Liver (tissue), 9 donors: ENCODE results near the gene TAF4. TPM values are rescaled to one million over a fixed set of nuclear protein-coding genes. Genes with fewer than 3 reads are reported as not detected.

Experiments
- DNase-seq: peaks from one replicate; pipeline ENCODE4 v3.0.0-alpha.2; 2017; ENCODE audit warnings: low spot score
- H3K27ac ChIP-seq, 2 donors: one replicate each; pipeline ENCODE4 v1.7.0; 2013; ENCODE audit warnings: inconsistent platforms in 2 of 2, low read length in 2 of 2, control low read depth in 1 of 2, low read depth in 1 of 2, mild to moderate bottlenecking in 1 of 2
- H3K27me3 ChIP-seq, 4 donors: one replicate each; pipeline versions ENCODE4 v1.6.1 to v1.7.0; 2013; ENCODE audit warnings: low read length in 3 of 4, inconsistent platforms in 1 of 4, mild to moderate bottlenecking in 1 of 4, moderate library complexity in 1 of 4; ENCODE audit not compliant: control insufficient read depth in 4 of 4, insufficient read depth in 4 of 4
- H3K36me3 ChIP-seq, 4 donors: one replicate each; pipeline versions ENCODE4 v1.6.1 to v1.7.0; 2013; ENCODE audit warnings: low read length in 3 of 4, mild to moderate bottlenecking in 3 of 4, low read depth in 1 of 4, moderate library complexity in 1 of 4; ENCODE audit not compliant: control insufficient read depth in 4 of 4, insufficient read depth in 3 of 4
- H3K4me1 ChIP-seq, 4 donors: one replicate each; pipeline versions ENCODE4 v1.6.1 to v1.7.0; 2013; ENCODE audit warnings: low read length in 3 of 4, mild to moderate bottlenecking in 3 of 4, moderate library complexity in 1 of 4; ENCODE audit not compliant: control insufficient read depth in 4 of 4, insufficient read depth in 4 of 4
- H3K4me3 ChIP-seq, 3 donors: one replicate each; pipeline versions ENCODE4 v1.6.1 to v1.7.0; 2013; ENCODE audit warnings: low read length in 3 of 3, control low read depth in 1 of 3, low read depth in 1 of 3, mild to moderate bottlenecking in 1 of 3
- H3K9ac ChIP-seq, 2 donors: one replicate each; pipeline ENCODE4 v1.7.0; 2013; ENCODE audit warnings: low read length in 2 of 2, mild to moderate bottlenecking in 2 of 2, moderate library complexity in 2 of 2, control low read depth in 1 of 2, low read depth in 1 of 2
- H3K9me3 ChIP-seq, 4 donors: one replicate each; pipeline versions ENCODE4 v1.6.1 to v1.7.0; 2013; ENCODE audit warnings: low read length in 3 of 4; ENCODE audit not compliant: control insufficient read depth in 4 of 4
- ATF3 ChIP-seq: IDR thresholded peaks from 2 replicates; pipeline ENCODE4 v1.6.1; 2016; ENCODE audit warnings: antibody characterized with exemption
- CTCF ChIP-seq: fragments of 150-350 bp; IDR thresholded peaks from 2 replicates; pipeline ENCODE4 v1.5.1; 2017; ENCODE audit warnings: improper control_type of control experiment, low read depth, low read length; ENCODE audit not compliant: missing input control
- EGR1 ChIP-seq, 2 donors: IDR thresholded peaks; 2 replicates each; pipeline ENCODE4 v1.6.1; 2016 to 2018; ENCODE audit warnings: antibody characterized with exemption in 2 of 2, low read depth in 2 of 2
- FOXA1 ChIP-seq: IDR thresholded peaks from 2 replicates; pipeline ENCODE4 v1.6.1; 2016; ENCODE audit warnings: antibody characterized with exemption
- FOXA2 ChIP-seq: IDR thresholded peaks from 2 replicates; pipeline ENCODE4 v1.6.1; 2016; ENCODE audit warnings: antibody characterized with exemption
- GABPA ChIP-seq, 2 donors: IDR thresholded peaks in 1 of 2; conservative IDR thresholded peaks in 1 of 2; 2 replicates each; pipeline ENCODE4 v1.6.1; 2016; ENCODE audit warnings: antibody characterized with exemption in 2 of 2, mild to moderate bottlenecking in 1 of 2, moderate library complexity in 1 of 2
- HNF4A ChIP-seq, 2 donors: conservative IDR thresholded peaks; 2 replicates each; pipeline ENCODE4 v1.6.1; 2016; ENCODE audit warnings: antibody characterized with exemption in 2 of 2, mild to moderate bottlenecking in 2 of 2
- HNF4G ChIP-seq: IDR thresholded peaks from 2 replicates; pipeline ENCODE4 v1.6.1; 2016; ENCODE audit warnings: antibody characterized with exemption
- JUND ChIP-seq, 2 donors: IDR thresholded peaks; 2 replicates each; pipeline ENCODE4 v1.6.1; 2016; ENCODE audit warnings: antibody characterized with exemption in 2 of 2
- MAX ChIP-seq: IDR thresholded peaks from 2 replicates; pipeline ENCODE4 v1.6.1; 2016; ENCODE audit warnings: antibody characterized with exemption
- NR2F2 ChIP-seq: IDR thresholded peaks from 2 replicates; pipeline ENCODE4 v1.6.1; 2016; ENCODE audit warnings: antibody characterized with exemption
- RAD21 ChIP-seq, 2 donors: IDR thresholded peaks; 2 replicates each; pipeline ENCODE4 v1.6.1; 2016; ENCODE audit warnings: antibody characterized with exemption in 2 of 2, mild to moderate bottlenecking in 2 of 2
- REST ChIP-seq: IDR thresholded peaks from 2 replicates; pipeline ENCODE4 v1.6.1; 2016; ENCODE audit warnings: antibody characterized with exemption, mild to moderate bottlenecking
- RXRA ChIP-seq, 2 donors: IDR thresholded peaks; 2 replicates each; pipeline ENCODE4 v1.6.1; 2017 to 2018; ENCODE audit warnings: antibody characterized with exemption in 2 of 2, mild to moderate bottlenecking in 1 of 2
- SP1 ChIP-seq: IDR thresholded peaks from 2 replicates; pipeline ENCODE4 v1.6.1; 2018; ENCODE audit warnings: antibody characterized with exemption, mild to moderate bottlenecking
- TAF1 ChIP-seq: conservative IDR thresholded peaks from 2 replicates; pipeline ENCODE4 v1.6.1; 2016; ENCODE audit warnings: antibody characterized with exemption, mild to moderate bottlenecking
- YY1 ChIP-seq: IDR thresholded peaks from 2 replicates; pipeline ENCODE4 v1.6.1; 2016; ENCODE audit warnings: antibody characterized with exemption, mild to moderate bottlenecking
- ZBTB33 ChIP-seq: IDR thresholded peaks from 2 replicates; pipeline ENCODE4 v1.6.1; 2016; ENCODE audit warnings: antibody characterized with exemption
- WGBS: extraction: QIAGEN DNeasy Blood & Tissue Kit; methylation state at CpG from one replicate; pipeline ENCODE4 v1.1.7; 2013; 5-methylcytosine and 5-hydroxymethylcytosine counted together
- polyA plus RNA-seq, 2 donors: library from polyadenylated mRNA; stranded (reverse) in 1 of 2; unstranded in 1 of 2; fragments of 200-250 nt in 1 of 2; fragments of >200 nt in 1 of 2; fragmentation: Nextera tagmentation in 1 of 2; extraction: Ambion mirVana in 1 of 2; gene quantifications; one replicate each; pipeline versions ENCODE4 v1.2.1 to v1.2.3, GENCODE V29; 2013 to 2015
- total RNA-seq, 2 donors: library from RNA; depleted of rRNA; stranded (reverse); fragments of >200 nt; gene quantifications; one replicate each; pipeline ENCODE4 v1.2.3, GENCODE V29; 2014
- donor health status: healthy.
- donor health status: healthy.
- donor health status: healthy.
- donor health status: healthy.
- donor health status: healthy.

Gene TAF4
- total and polyA plus RNA-seq, 4 donors: 2.0 to 11.8 (median 5.6) TPM

GRCh38 chr20:61949714-61950640 is 115.7 kb downstream of the TAF4 start:
- Histone ChIP-seq H3K27me3 (no peaks in the 10 kb centered on the region), H3K4me3 (no peak overlapping the region), H3K4me1 (no peaks in the 10 kb centered on the region), H3K27ac (no peak overlapping the region), H3K36me3 (no peaks in the 10 kb centered on the region), H3K9me3 (no peaks in the 10 kb centered on the region), H3K9ac (no peak overlapping the region)
- TF ChIP-seq RXRA (IDR thresholded peaks at IDR 0.05) (no peak), MAX (no peak), FOXA2 (no peak), JUND (IDR thresholded peaks at IDR 0.05) (no peak), FOXA1 (no peak), SP1 (no peak), YY1 (no peak), HNF4A (conservative IDR thresholded peaks at IDR 0.05) (no peak), CTCF (no peak), NR2F2 (no peak), ZBTB33 (no peak), GABPA (IDR thresholded peaks at IDR 0.05 in 1 of 2, conservative IDR thresholded peaks at IDR 0.05 in 1 of 2) (no peak), EGR1 (IDR thresholded peaks at IDR 0.05; ENCODE audit: low read depth in 2 of 2) (no peak), HNF4G (no peak), TAF1 (no peak), RAD21 (IDR thresholded peaks at IDR 0.05) (no peak), REST (no peak), ATF3 (no peak)
- 82% methylated on average over 21 of the region's 21 CpGs for WGBS
- no peak for DNase-seq
